ENCODE measurements around the gene TMEM50B.
"Not testable (repeated sequence)": the region's sequence is repeated elsewhere in the genome, so short reads cannot be mapped to it uniquely, and the experiment has no call there.

The TMEM50B gene

DNA sequence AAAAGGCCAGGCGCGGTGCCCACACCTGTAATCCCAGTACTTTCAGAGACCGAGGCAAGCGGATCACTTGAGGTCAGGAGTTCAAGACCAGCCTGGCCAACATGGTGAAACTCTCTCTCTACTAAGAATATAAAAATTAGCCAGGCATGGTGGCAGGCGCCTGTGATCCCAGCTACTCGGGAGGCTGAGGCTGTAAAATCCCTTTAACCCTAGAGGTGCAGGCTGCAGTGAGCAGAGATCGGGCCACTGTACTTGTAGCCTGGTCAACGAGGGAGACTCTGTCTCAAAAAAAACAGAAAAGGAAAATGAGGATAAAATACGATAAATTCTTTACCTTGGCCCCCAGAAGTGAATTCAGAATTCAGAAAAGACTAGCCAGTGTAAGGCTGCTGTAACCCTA is 1.6 kb downstream of the TMEM50B start:
- DNase-seq (ENCODE audit: low read depth): no peak

- DNase-seq (ENCODE audit: low read depth): no peak
Measured at GRCh38 chr21:33477066-33477465, 2.7 kb downstream of the TMEM50B start.

DNA sequence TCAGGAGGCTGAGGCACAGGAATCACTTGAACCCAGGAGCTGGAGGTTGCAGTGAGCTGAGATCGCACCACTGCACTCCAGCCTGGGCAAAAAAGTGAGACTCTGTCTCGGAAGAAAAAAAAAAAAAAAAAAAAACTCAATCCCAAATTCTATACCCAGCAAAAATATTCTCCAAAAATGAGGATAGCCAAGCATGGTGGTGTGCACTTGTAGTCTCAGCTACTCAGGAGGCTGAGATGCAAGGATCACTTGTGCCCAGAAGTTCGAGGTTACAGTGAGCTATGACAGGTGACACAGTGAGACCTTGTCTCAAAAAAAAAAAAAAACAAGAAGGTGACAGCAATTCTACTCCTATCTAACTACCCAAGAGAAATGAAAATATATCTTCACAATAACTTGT is 6.4 kb downstream of the TMEM50B start:
- DNase-seq (ENCODE audit: low read depth): no peak

DNA sequence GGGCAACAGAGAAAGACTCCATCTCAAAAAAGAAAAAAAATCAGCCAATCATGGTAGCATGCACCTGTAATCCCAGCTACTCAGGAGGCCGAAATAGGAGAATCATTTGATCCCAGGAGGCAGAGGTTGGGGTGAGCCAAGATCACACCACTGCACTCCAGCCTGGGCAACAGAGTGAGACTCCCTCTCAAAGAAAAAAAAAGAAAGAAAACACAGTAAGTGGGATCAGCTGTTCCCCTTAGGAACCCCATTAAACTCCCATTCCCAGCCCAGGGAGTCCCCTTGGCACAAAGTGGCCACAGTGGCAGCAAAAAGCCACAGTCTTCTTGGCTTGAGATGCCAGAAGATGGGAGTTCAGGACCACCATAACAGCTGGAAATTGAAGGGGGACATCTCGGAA is 9.1 kb downstream of the TMEM50B start:
- no peak for DNase-seq (ENCODE audit: low read depth)

GRCh38 chr21:33469183-33469582 is 10.6 kb downstream of the TMEM50B start:
- DNase-seq (ENCODE audit: low read depth): not testable (repeated sequence)

DNA sequence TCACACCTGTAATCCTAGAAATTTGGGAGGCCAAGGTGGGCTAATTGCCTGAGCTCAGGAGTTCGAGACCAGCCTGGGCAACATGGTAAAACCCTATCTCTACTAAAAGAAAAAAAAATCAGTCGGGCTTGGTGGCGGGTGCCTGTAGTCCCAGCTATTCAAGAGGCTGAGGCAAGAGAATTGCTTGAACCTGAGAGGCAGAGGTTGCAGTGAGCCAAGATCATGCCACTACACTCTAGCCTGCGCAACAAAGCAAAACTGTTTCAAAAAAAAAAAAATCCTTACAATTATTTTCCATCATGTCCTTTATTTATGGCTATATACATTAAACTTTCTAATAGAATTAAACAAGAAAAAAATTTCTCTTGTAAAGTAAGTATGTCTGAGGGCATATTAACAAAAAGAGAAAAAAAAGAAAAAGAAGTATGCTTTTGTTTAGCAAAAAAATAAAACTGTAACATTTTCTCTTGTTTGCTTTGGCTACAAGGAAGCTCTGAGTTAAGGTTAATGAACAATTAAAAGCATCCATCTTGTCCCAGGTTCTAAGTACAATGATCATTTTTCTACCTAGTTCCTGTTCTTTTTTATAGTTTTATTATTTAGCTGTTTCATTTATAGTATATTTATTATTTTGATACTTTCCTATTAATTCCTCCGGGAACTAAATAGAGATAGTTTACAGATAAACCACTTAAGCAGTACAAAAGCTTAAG is 18.1 kb downstream of the TMEM50B start:
- DNase-seq (ENCODE audit: low read depth): no peak

- DNase-seq (ENCODE audit: low read depth): no peak
Measured at GRCh38 chr21:33458861-33459260, 20.9 kb downstream of the TMEM50B start.

DNA sequence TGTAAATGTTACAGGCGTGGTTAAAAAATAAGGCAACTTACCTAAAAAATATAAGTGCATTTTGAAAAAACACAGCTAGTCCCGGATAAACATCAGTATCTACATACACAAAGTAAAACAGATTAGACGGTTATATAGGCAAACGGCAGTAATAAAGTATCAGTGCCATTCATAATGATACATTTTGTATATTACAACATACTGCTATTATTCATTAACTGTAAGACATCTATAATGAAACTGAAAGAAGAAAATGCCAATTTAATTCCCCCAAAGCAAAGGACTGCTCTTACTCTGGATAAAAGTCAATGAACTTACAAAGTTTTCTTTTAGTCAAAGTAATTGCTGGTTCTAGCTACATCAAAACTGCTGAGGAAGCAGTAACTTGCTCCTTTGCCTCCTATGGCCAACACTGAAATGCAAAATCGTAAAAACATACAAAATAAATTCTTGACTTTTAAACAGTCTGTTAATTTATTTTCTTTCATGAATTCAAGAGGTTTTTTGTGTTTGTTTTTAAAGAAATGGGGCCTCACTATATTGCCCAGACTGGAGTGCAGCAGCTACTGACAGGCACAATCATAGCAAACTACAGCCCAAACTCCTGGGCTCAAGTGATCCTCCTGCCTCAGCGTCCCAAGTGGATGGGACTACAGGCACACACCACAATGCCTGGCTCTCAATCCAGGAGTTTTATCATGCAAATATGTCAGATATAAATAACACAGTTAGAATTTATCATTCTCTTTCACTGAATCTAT is 23.9 kb downstream of the TMEM50B start:
- DNase-seq (ENCODE audit: low read depth): no peak

- no peak for DNase-seq (ENCODE audit: low read depth)
Measured at GRCh38 chr21:33452362-33452761, 27.4 kb downstream of the TMEM50B start.

GRCh38 chr21:33451634-33452071 is 28.1 kb downstream of the TMEM50B start:
- no peak for DNase-seq (ENCODE audit: low read depth)

DNA sequence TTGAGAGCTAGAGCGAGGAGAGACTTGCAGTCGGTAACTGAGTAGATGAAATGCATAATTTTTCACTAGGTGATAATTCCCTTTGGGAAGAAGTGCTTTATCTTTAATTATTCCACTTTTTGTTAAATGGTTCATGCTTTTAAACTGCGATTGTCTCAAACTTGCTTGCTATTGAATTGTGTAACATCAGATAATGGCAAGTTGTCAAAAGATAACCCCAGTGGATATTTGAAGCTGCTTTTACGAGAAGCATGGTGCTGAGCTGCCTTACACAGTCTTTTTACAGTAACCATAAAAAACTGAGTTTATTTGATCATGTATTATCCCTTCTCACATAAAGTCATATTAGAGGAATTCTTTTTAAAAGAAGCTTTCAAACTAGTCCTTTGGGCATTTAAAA is 30.2 kb downstream of the TMEM50B start:
- no peak for DNase-seq (ENCODE audit: low read depth)

DNA sequence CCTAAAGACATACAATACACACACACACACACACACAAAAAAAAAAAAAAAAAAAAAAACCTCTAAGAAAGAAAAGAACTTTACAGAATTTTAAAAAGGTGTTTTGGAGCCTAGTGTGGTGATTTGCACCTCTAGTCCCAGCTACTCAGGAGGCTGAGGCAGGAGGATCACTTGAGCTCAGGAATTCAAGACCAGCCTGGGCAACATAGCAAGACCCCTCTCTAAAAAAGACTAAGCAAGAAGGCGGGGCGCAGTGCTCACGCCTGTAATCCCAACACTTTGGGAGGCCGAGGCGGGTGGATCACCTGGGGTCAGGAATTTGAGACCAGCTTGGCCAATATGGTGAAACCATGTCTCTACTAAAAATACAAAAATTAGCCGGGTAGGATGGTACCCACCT is 33.2 kb downstream of the TMEM50B start:
- DNase-seq (ENCODE audit: low read depth): not testable (repeated sequence)

- DNase-seq (ENCODE audit: low read depth): no peak
Measured at GRCh38 chr21:33444499-33444898, 35.3 kb downstream of the TMEM50B start.

DNA sequence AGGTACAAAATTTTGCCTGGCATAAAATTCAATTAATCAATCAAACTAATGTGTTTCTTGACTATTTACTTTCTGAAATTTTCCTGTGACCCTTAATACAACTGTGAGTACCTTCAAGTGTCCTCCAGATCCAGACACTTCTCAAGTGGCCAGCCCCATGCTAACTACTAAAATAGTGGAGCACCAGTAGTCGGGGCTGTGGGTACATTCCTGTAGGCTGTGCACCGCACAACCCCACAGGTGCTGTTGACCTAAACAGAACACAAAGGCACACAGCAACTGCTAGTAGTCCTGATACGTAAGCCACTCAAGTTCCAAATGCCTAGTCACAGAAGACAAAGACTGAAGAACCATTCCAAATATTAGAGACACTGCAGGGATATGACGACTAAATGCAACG is 36.6 kb downstream of the TMEM50B start:
- DNase-seq (ENCODE audit: low read depth): no peak

DNA sequence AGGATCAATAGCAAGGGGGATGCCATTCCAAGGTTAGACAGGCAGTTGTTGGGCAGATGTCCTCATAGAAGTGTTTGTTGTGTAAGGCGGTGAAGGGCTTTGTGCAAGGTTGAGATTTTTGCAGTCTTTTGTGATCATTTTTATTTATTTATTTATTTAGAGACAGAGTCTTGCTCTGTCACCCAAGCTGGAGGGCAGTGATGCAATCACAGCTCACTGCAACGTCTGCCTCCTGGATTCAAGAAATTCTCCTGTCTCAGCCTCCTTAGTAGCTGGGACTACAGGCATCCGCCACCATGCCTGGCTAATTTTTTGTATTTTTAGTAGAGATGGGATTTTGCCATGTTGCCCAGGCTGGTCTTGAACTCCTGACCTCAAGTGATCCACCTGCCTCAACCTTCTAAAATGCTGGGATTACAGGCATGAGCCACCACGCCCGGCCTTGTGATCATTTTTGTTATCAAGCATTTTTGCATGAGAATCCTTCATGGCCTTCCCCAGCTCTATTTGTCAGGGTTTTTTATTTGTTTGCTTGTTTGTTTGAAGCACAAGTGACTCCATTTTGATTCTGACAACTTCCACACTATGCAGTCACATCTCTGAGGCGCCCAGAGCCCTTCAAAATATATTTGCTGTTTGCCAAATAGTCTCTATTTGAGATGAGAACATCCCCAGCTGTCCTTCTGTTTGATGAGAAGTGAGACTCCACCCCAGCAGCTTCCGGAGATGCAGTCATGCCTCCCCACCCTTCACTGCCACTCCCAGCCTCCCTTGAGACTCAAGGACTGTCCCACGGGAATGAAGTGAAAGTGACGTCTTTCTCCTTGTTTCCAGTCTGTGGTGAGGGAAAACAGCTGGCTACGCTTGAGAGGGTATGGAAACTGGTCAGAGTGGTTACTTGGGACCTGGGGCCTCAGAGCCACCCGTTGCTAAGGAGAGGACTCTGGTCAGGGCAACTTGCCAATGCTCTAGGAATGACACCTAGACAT is 38.0 kb downstream of the TMEM50B start:
- DNase-seq (ENCODE audit: low read depth): no peak

GRCh38 chr21:33437140-33437539 is 42.6 kb downstream of the TMEM50B start:
- no peak for DNase-seq (ENCODE audit: low read depth)

GRCh38 chr21:33434770-33435360 is 44.9 kb downstream of the TMEM50B start:
- DNase-seq (ENCODE audit: low read depth): peak; percentile 85

- DNase-seq (ENCODE audit: low read depth): no peak
Measured at GRCh38 chr21:33433425-33434114, 46.2 kb downstream of the TMEM50B start.

DNA sequence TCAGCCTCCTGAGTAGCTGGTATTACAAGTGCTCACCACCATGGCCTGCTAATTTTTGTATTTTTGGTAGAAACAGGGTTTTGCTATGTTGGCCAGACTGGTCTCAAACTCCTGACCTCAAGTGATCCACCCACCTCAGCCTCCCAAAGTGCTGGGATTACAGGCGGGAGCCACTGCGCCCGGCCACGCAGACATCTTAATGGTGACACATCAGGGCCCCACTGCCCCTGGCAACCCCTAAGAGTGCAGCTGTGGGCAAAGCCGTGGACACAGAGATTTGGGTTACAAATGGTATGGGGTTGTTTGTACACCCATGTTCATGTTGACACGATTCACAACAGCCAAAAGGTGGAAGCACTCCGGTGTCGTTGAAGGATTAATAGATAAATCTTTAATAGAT is 46.8 kb downstream of the TMEM50B start:
- no peak for DNase-seq (ENCODE audit: low read depth)

- DNase-seq (ENCODE audit: low read depth): no peak
Measured at GRCh38 chr21:33432496-33432895, 47.3 kb downstream of the TMEM50B start.

GRCh38 chr21:33430858-33431257 is 48.9 kb downstream of the TMEM50B start:
- DNase-seq (ENCODE audit: low read depth): no peak
